Esophagus squamous epithelium (tissue), 5 donors: ENCODE results near the gene PFDN6. TPM values are rescaled to one million over a fixed set of nuclear protein-coding genes. Genes with fewer than 3 reads are reported as not detected.
"Not testable (repeated sequence)": the region's sequence is repeated elsewhere in the genome, so short reads cannot be mapped to it uniquely, and the experiment has no call there.

ENCODE experiments used
- DNase-seq: peaks from one replicate; lab custom pipeline; 2025; lab: John Stamatoyannopoulos, UW
- H3K27ac ChIP-seq, 4 donors: fragments of 200-600 bp; sonication (generic); one replicate each; pipeline ENCODE4 v1.5.1; 2016 to 2019; ENCODE audit warnings: mild to moderate bottlenecking in 1 of 4
- H3K27me3 ChIP-seq, 4 donors: fragments of 200-600 bp; sonication (generic); 1 replicate in 3 of 4; 2 replicates in 1 of 4; pipeline versions ENCODE4 v1.5.1 to v1.6.0; 2017 to 2021; ENCODE audit warnings: antibody characterized with exemption in 1 of 4
- H3K36me3 ChIP-seq, 3 donors: fragments of 200-600 bp; sonication (generic); one replicate each; pipeline ENCODE4 v1.5.1; 2016 to 2019
- H3K4me1 ChIP-seq, 3 donors: fragments of 200-600 bp; sonication (generic); one replicate each; pipeline ENCODE4 v1.5.1; 2017 to 2019
- H3K4me3 ChIP-seq, 4 donors: fragments of 200-600 bp; sonication (generic); 1 replicate in 3 of 4; 2 replicates in 1 of 4; pipeline ENCODE4 v1.5.1; 2016 to 2019; ENCODE audit warnings: mild to moderate bottlenecking in 2 of 4, moderate library complexity in 1 of 4
- H3K9me3 ChIP-seq, 3 donors: fragments of 200-600 bp; sonication (generic); one replicate each; pipeline ENCODE4 v1.5.1; 2016 to 2019
- POLR2A ChIP-seq, 4 donors: fragments of 450-650 bp; IDR thresholded peaks; one replicate each; pipeline ENCODE4 v1.6.1; 2017; ENCODE audit warnings: antibody characterized with exemption in 4 of 4, mild to moderate bottlenecking in 4 of 4, moderate library complexity in 3 of 4
- WGBS, 2 donors: methylation state at CpG; one replicate each; pipeline ENCODE4 v1.1.5; 2018; 5-methylcytosine and 5-hydroxymethylcytosine counted together
- intact Hi-C: fragments of 100-400 bp; cut with DNase I; formaldehyde crosslinking; loops from one replicate; pipeline ENCODE4 v1.15.0; 2022
- total RNA-seq, 4 donors: library from RNA; depleted of rRNA; stranded (reverse); fragments of >200 nt; gene quantifications; one replicate each; pipeline ENCODE4 v1.1.0, GENCODE V29; 2016
- TF ChIP-seq, protein P1 (sequence below), 6 experiments: fragments of 450-650 bp in 4 of 6; fragments of 200-600 bp in 2 of 6; sonication (generic) in 2 of 6; IDR thresholded peaks; one replicate each; pipeline ENCODE4 v1.5.1; 2016 to 2019; ENCODE audit warnings: antibody characterized with exemption in 6 of 6, mild to moderate bottlenecking in 4 of 6, moderate library complexity in 4 of 6
- donor health status: DM: yes; HTN: yes; CAD: no.

The PFDN6 gene
- total RNA-seq, 4 donors from 2014 or later = 28.6 to 71.0 (median 43.5) TPM

DNA sequence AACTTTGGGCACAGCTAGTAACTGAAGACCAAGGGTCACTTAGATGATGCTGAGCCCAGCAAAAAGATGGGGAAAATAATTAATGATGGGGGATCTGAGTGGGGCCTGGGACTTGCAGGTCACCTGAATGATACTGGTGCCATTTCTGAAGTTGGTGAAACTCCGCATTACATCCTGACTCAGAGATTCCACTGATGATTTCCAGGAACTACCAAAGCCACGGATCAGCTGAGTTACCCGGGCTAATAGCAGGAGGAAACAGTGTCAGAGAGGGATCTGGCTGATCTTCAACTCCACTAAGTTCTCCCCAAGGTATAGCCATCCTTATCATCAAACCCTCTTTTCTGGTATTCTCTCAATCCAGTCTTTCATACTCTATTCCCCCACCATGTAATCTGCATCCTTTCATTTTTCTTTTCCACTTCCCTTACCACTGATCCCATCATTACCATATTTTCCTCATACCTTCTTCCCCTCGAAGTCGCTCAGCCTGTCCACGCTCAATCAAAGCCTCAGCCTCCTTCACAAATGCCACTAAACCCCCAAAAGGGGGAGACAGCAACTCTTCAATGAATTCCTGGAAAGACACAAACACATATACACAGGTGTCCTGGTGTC, 37.9 kb upstream of the PFDN6 start:
- DNase-seq = no peak
- intact Hi-C loops = no loop called here
- TF ChIP-seq, protein P1, sequence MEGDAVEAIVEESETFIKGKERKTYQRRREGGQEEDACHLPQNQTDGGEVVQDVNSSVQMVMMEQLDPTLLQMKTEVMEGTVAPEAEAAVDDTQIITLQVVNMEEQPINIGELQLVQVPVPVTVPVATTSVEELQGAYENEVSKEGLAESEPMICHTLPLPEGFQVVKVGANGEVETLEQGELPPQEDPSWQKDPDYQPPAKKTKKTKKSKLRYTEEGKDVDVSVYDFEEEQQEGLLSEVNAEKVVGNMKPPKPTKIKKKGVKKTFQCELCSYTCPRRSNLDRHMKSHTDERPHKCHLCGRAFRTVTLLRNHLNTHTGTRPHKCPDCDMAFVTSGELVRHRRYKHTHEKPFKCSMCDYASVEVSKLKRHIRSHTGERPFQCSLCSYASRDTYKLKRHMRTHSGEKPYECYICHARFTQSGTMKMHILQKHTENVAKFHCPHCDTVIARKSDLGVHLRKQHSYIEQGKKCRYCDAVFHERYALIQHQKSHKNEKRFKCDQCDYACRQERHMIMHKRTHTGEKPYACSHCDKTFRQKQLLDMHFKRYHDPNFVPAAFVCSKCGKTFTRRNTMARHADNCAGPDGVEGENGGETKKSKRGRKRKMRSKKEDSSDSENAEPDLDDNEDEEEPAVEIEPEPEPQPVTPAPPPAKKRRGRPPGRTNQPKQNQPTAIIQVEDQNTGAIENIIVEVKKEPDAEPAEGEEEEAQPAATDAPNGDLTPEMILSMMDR (IDR thresholded peaks at IDR 0.05) = no peak
- no peak for TF ChIP-seq POLR2A (IDR thresholded peaks at IDR 0.05)
- WGBS, 2 donors = 73 to 75% methylated on average over 6 of the region's 6 CpGs
- H3K4me1 ChIP-seq = peaks cover 13 to 32% (median 23%) of the 10 kb centered on the region in 3 donors
- H3K4me3 ChIP-seq = no peak overlapping the region
- no peaks in the 10 kb centered on the region for H3K9me3 ChIP-seq
- H3K27me3 ChIP-seq = no peaks in the 10 kb centered on the region
- H3K36me3 ChIP-seq = peaks cover 0 to 19% (median 0%) of the 10 kb centered on the region in 3 donors
- H3K27ac ChIP-seq = no peak overlapping the region

DNA sequence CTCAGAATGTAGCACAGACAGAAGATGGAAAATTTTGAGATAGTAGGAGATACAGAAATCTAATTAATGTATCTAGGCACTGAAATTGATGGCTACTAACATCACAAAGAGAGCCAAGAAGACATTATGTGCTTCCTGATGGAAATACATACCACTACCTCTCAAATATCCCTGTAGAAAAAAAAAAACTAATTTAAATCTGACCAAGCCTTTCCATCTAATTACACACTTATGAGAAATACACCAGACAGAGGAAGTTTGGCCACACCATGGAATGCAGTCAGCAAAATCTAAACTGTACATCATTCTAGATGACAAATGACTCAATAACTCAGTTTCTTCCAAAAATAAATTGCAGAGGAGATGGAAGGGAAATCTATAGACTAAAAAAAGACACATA, 36.6 kb upstream of the PFDN6 start:
- H3K27me3 ChIP-seq = no peaks in the 10 kb centered on the region
- H3K36me3 ChIP-seq = peaks cover 0 to 29% (median 0%) of the 10 kb centered on the region in 3 donors
- DNase-seq = no peak
- H3K9me3 ChIP-seq = no peaks in the 10 kb centered on the region
- TF ChIP-seq POLR2A (IDR thresholded peaks at IDR 0.05) = no peak
- TF ChIP-seq, protein P1 (IDR thresholded peaks at IDR 0.05) = no peak
- intact Hi-C loops = no loop called here
- no peak overlapping the region for H3K27ac ChIP-seq
- peaks cover 13 to 30% (median 23%) of the 10 kb centered on the region in 3 donors for H3K4me1 ChIP-seq
- no peak overlapping the region for H3K4me3 ChIP-seq

DNA sequence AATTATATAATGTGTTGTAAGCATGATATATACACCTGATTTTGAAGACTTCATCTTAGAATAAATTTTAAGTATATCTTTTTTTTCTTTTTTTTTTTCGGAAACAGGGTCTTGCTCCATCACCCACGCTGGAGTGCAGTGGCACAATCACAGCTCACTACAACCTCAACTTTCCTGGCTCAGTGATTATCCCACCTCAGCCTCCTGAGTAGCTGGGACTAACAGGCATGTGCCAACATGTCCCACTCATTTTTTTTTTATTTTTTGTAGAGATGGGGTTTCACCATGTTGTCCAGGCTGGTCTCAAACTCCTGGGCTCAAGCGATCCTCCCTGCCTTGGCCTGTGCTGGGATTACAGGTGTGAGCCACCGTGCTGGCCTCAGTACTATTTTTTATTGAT, 34.8 kb upstream of the PFDN6 start:
- peaks cover 0 to 45% (median 0%) of the 10 kb centered on the region in 3 donors for H3K36me3 ChIP-seq
- 74 to 85% methylated on average over 4 of the region's 4 CpGs for WGBS, 2 donors
- no peaks in the 10 kb centered on the region for H3K9me3 ChIP-seq
- no peaks in the 10 kb centered on the region for H3K27me3 ChIP-seq
- intact Hi-C loops = no loop called here
- no peak overlapping the region for H3K4me3 ChIP-seq
- no peak overlapping the region for H3K27ac ChIP-seq
- no peak for DNase-seq
- H3K4me1 ChIP-seq = peaks cover 13 to 15% (median 13%) of the 10 kb centered on the region in 3 donors
- no peak for TF ChIP-seq POLR2A (IDR thresholded peaks at IDR 0.05)
- TF ChIP-seq, protein P1 (IDR thresholded peaks at IDR 0.05) = no peak

DNA sequence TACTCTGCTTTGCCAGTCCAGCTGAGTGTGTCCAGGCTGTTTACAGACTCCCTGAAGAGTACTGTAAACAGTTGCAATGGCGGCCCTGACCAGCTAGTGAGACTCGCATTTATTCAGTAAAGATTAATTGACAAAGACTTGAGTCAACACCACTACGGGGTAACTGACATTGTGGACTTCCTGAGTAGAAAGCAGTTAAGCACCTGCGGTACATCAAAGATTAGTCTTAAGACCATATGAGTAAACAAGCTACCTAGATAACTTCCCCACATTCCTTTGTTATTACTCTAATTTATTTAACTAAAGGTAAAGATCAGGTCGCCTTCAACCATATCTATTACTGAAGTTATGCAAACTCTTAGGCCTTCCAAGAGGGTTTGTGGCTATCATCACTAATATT, 30.4 kb upstream of the PFDN6 start:
- Histone ChIP-seq H3K36me3 (peaks cover 0 to 65% (median 6%) of the 10 kb centered on the region in 3 donors), H3K9me3 (no peaks in the 10 kb centered on the region), H3K4me3 (no peak overlapping the region), H3K27me3 (no peaks in the 10 kb centered on the region), H3K27ac (no peak overlapping the region), H3K4me1 (peaks cover 0 to 14% (median 4%) of the 10 kb centered on the region in 3 donors)
- 76 to 79% methylated on average over 5 of the region's 5 CpGs for WGBS, 2 donors
- no peak for DNase-seq
- TF ChIP-seq POLR2A (IDR thresholded peaks at IDR 0.05) = no peak
- TF ChIP-seq, protein P1 (IDR thresholded peaks at IDR 0.05) = no peak
- intact Hi-C loops = no loop called here

DNA sequence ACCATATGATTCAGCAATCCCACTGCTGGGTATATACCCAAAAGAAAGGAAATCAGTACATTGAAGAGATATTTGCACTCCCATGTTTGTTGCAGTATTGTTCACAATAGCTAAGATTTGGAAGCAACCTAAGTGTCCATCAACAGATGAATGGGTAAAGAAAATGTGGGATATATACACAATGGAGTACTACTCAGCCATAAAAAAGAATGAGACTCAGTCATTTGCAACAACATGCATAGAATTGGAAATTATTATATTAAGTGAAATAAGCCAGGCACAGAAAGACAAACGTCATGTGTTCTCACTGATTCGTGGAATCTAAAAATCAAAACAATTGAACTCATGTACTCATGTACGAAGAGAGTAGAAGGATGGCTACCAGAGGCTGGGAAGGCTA, 26.9 kb upstream of the PFDN6 start:
- H3K9me3 ChIP-seq, DNase-seq, intact Hi-C loops, H3K27me3 ChIP-seq, H3K27ac ChIP-seq, H3K4me3 ChIP-seq: not testable (repeated sequence)
- Histone ChIP-seq H3K36me3 (peaks cover 7 to 92% (median 29%) of the 10 kb centered on the region in 3 donors), H3K4me1 (peaks cover 0 to 26% (median 4%) of the 10 kb centered on the region in 3 donors)
- WGBS, 2 donors = 92 to 98% methylated on average over 3 of the region's 3 CpGs
